ENCODE data around the gene PRELID3B. TPM values are rescaled to one million over a fixed set of nuclear protein-coding genes. Genes with fewer than 3 reads are reported as not detected.

Gene PRELID3B
- total RNA-seq, 1 experiment from 2014 or later, result 181 TPM

DNA sequence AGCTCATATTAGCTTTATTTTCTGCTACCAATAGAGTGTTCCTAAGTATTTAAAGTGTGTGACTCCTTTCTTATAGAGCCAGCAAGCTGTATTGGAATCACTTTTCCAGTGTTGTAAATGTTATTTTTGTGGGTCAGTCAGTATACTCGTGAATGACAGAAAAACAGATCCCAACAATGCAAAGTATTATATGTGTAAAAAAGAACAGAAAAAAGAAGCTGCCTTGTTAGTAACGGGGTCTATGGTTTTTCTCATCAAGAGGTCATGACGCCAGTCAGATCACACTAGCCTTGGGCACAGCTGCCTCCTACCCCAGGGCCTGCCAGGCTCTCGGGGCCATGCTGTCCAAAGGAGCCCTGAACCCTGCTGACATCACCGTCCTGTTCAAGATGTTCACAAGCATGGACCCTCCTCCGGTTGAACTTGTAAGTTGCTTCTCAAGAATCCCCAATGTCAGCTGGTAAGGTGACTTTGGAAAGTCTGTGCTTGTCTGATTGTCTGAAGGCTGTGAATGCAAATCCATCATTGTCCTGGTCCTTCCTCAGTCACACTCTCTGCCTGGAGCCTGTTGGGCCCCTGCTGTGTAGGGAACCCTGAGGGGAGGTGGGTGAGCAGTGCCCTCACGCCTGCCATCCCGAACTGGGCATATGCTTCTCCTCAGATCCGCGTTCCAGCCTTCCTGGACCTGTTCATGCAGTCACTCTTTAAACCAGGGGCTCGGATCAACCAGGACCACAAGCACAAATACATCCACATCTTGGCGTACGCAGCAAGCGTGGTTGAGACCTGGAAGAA lies 51.7 kb downstream of the PRELID3B start:
- Histone ChIP-seq H3K9ac (ENCODE audit: low read length) (no peak overlapping the region), H3K9me2 (replicated peaks; ENCODE audit: low read length) (no peaks in the 10 kb centered on the region), H2AFZ (ENCODE audit: low read length) (no peak overlapping the region), H3F3A (ENCODE audit: low read length, unreplicated experiment) (no peaks in the 10 kb centered on the region), H3K4me2 (ENCODE audit: low read length) (no peak overlapping the region), H3K9me3 (ENCODE audit: low read length) (no peaks in the 10 kb centered on the region), H3K27me3 (ENCODE audit: low read length) (no peaks in the 10 kb centered on the region), H3K27ac (ENCODE audit: low read length) (no peak overlapping the region), H3K4me1 (ENCODE audit: insufficient read depth, low read length) (peaks cover 15% of the 10 kb centered on the region), H3K4me3 (ENCODE audit: low read length) (no peak overlapping the region), H4K20me1 (ENCODE audit: low read length) (peaks cover 7% of the 10 kb centered on the region), H3K36me3 (ENCODE audit: low read depth, low read length) (peaks cover 94% of the 10 kb centered on the region), H3K79me2 (ENCODE audit: low read length) (peaks cover 18% of the 10 kb centered on the region)
- no peak for ATAC-seq
- BruUV-seq (replicated peaks), result no TSS peak
- intact Hi-C loops (cut with micrococcal nuclease), result loop anchor here (5.0 kb wide), 1 partner anchor 41 kb away; the partner anchor contains the start of gene ATP5F1E
- ChIA-PET CTCF (no interaction called here), POLR2A (ENCODE audit: unreplicated experiment) (interaction anchor here (0.6 kb wide), 1 partner anchor 9 kb away, joined by 3 read pairs; no protein-coding TSS in a partner anchor)
- DNase-seq, result no peak
- TF ChIP-seq EZH2phosphoT487 (IDR thresholded peaks at IDR 0.05; ENCODE audit: borderline replicate concordance, low read length), result no peak
- TF ChIP-seq, protein P1, sequence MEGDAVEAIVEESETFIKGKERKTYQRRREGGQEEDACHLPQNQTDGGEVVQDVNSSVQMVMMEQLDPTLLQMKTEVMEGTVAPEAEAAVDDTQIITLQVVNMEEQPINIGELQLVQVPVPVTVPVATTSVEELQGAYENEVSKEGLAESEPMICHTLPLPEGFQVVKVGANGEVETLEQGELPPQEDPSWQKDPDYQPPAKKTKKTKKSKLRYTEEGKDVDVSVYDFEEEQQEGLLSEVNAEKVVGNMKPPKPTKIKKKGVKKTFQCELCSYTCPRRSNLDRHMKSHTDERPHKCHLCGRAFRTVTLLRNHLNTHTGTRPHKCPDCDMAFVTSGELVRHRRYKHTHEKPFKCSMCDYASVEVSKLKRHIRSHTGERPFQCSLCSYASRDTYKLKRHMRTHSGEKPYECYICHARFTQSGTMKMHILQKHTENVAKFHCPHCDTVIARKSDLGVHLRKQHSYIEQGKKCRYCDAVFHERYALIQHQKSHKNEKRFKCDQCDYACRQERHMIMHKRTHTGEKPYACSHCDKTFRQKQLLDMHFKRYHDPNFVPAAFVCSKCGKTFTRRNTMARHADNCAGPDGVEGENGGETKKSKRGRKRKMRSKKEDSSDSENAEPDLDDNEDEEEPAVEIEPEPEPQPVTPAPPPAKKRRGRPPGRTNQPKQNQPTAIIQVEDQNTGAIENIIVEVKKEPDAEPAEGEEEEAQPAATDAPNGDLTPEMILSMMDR (conservative IDR thresholded peaks at IDR 0.05; ENCODE audit: low read depth, low read length), result no peak
- TF ChIP-seq EZH2 (IDR thresholded peaks at IDR 0.05; ENCODE audit: low read length, unreplicated experiment), result no peak

DNA sequence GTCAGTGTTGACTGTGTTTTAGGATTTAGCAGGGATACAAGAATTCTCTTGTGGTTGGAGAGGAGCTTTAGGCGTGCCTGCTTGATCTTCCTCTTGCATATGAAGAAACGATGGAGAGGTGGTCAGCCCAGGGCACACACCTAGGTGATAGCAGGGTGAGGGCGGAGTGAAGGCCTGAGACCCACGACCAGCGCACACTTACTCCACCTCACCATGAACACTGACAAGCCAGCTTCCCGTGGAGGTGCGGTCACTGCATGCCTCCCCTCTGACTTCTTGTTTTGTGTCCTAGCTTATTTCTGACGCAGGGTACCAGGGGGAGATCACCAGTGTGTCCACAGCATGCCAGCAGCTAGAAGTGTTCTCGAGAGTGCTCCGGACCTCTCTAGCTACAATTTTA lies 53.4 kb downstream of the PRELID3B start:
- no peaks in the 10 kb centered on the region for H3K27me3 ChIP-seq (ENCODE audit: low read length)
- no peak overlapping the region for H3K4me2 ChIP-seq (ENCODE audit: low read length)
- peaks cover 19% of the 10 kb centered on the region for H4K20me1 ChIP-seq (ENCODE audit: low read length)
- BruUV-seq (replicated peaks), result no TSS peak
- H3K36me3 ChIP-seq (ENCODE audit: low read depth, low read length), result peaks cover 85% of the 10 kb centered on the region
- H3K27ac ChIP-seq (ENCODE audit: low read length), result no peak overlapping the region
- no peak overlapping the region for H3K9ac ChIP-seq (ENCODE audit: low read length)
- ATAC-seq (no peak), DNase-seq (no peak)
- no peaks in the 10 kb centered on the region for H3K9me3 ChIP-seq (ENCODE audit: low read length)
- ChIA-PET CTCF (no interaction called here), POLR2A (ENCODE audit: unreplicated experiment) (no interaction called here)
- peaks cover 9% of the 10 kb centered on the region for H3K4me1 ChIP-seq (ENCODE audit: insufficient read depth, low read length)
- TF ChIP-seq EZH2phosphoT487 (IDR thresholded peaks at IDR 0.05; ENCODE audit: borderline replicate concordance, low read length) (no peak), EZH2 (IDR thresholded peaks at IDR 0.05; ENCODE audit: low read length, unreplicated experiment) (no peak)
- TF ChIP-seq, protein P1 (conservative IDR thresholded peaks at IDR 0.05; ENCODE audit: low read depth, low read length), result no peak
- H2AFZ ChIP-seq (ENCODE audit: low read length), result no peak overlapping the region
- intact Hi-C loops (cut with micrococcal nuclease), result no loop called here
- peaks cover 35% of the 10 kb centered on the region for H3K79me2 ChIP-seq (ENCODE audit: low read length)
- H3F3A ChIP-seq (ENCODE audit: low read length, unreplicated experiment), result no peaks in the 10 kb centered on the region
- H3K9me2 ChIP-seq (replicated peaks; ENCODE audit: low read length), result no peaks in the 10 kb centered on the region
- no peak overlapping the region for H3K4me3 ChIP-seq (ENCODE audit: low read length)

DNA sequence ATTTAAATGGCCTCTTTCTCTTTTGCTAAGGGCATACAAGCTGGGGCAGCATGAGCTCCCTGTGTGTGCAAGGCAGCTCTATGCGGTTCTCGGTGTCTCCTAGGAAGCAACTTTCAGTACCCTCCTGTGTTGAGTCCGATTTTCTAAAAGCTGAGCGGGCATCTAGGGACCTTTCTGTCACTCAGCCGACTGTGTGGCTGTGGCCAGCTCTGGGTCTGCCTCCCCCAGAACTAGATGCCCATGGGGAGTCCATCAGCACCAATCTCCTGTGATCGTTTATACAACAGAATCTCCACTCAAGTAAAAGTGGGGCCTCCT lies 54.1 kb downstream of the PRELID3B start:
- Histone ChIP-seq H3K79me2 (ENCODE audit: low read length) (peaks cover 41% of the 10 kb centered on the region), H3K4me3 (ENCODE audit: low read length) (no peak overlapping the region), H3K4me2 (ENCODE audit: low read length) (no peak overlapping the region), H2AFZ (ENCODE audit: low read length) (no peak overlapping the region), H3K27ac (ENCODE audit: low read length) (no peak overlapping the region), H3F3A (ENCODE audit: low read length, unreplicated experiment) (no peaks in the 10 kb centered on the region), H3K36me3 (ENCODE audit: low read depth, low read length) (peaks cover 79% of the 10 kb centered on the region), H3K9me3 (ENCODE audit: low read length) (no peaks in the 10 kb centered on the region), H3K27me3 (ENCODE audit: low read length) (no peaks in the 10 kb centered on the region), H3K9me2 (replicated peaks; ENCODE audit: low read length) (no peaks in the 10 kb centered on the region), H3K9ac (ENCODE audit: low read length) (no peak overlapping the region), H3K4me1 (ENCODE audit: insufficient read depth, low read length) (peaks cover 4% of the 10 kb centered on the region), H4K20me1 (ENCODE audit: low read length) (peaks cover 24% of the 10 kb centered on the region)
- POLR2A ChIA-PET (ENCODE audit: unreplicated experiment), result no interaction called here
- ATAC-seq, result no peak
- DNase-seq, result no peak
- TF ChIP-seq, protein P1 (conservative IDR thresholded peaks at IDR 0.05; ENCODE audit: low read depth, low read length), result no peak
- TF ChIP-seq EZH2 (IDR thresholded peaks at IDR 0.05; ENCODE audit: low read length, unreplicated experiment) (no peak), EZH2phosphoT487 (IDR thresholded peaks at IDR 0.05; ENCODE audit: borderline replicate concordance, low read length) (no peak)
- BruUV-seq (replicated peaks), result no TSS peak
- CTCF ChIA-PET, result no interaction called here
- intact Hi-C loops (cut with micrococcal nuclease), result no loop called here
